GM19193 (cell line): ENCODE data around the gene CD200R1L.

Experiments
- POLR2A ChIP-seq: IDR thresholded peaks from 4 replicates; pipeline ENCODE4 v1.6.1; 2011; ENCODE audit not compliant: insufficient read depth, insufficient read length; ENCODE audit errors: extremely low read depth

CD200R1L gene

DNA sequence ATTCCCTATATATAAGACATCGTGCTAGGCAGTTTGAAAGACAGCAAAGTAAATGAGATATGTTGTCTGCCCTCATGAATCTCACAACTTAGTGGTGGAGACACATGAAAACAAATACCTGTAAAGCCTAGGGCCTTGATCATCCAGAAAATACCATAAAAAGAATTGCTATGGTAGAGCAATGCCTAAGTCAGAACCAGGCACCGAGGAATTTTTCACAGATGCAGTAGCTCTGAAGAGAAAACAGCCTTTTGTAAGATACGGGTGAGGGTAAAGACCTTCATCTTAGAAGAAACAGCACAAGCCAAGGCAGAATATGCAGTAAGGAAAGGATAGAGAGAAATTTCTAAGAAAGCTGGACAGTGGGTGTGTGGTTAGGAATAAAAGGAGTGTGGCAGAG is 36.1 kb downstream of the CD200R1L start:
- no peak for TF ChIP-seq POLR2A

DNA sequence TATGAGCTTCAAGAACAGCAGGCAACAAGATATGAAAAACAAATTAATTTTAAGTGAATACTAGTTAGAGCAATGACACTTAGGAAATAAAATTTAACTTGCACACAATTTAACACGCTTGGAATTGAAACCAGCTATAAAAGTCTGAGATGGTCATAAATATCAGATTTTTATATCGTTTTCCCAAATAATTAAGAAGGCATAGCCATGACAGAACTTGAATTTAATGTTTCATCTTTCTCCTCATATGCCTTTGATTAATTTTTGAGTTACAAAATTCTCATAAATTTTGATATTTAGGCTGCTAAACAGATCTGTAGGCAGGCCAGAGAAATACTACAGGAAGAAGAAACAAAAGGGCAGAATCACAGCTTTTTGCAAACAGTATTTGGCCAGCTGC is 38.5 kb downstream of the CD200R1L start:
- no peak for TF ChIP-seq POLR2A

- no peak for TF ChIP-seq POLR2A
These were observed 39.0 kb downstream of the CD200R1L start for GRCh38 chr3:112807685-112808084.

DNA sequence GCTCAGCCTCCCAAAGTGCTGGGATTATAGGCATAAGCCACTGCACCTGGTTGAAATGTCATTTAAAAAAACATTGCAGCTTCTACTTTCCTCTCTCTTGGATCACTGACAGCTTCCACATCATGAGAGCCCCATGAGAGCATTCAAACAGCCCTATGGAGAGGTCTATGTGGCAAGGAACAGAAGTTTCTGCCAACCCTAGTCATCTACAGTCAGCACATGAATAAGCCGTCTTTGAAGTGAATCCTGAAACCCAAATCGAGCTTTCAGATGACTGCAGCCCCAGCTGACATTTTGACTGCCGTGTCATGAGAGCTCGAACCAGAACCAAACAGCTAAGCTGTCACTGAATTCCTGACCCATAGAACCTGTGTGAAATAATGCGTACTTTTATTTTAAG is 39.8 kb downstream of the CD200R1L start:
- no peak for TF ChIP-seq POLR2A

DNA sequence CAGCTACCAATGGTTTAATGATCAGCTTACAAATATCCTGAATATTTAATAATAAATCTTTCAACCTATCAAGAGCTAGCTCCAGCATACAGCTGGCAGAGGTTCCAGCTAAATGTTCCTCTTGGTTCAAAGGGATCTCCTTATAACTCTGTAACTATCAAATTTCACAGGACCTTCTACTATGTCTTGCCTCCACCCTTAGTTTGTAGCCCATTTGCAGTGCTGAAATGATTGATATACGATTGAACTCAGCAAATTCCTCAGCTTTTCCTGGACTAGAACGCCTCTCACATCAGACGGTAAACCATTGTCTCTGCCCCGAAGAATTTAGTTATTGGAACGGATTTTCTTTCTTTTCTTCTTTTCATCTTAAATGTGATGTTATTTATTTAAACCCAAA is 41.5 kb downstream of the CD200R1L start:
- no peak for TF ChIP-seq POLR2A

- no peak for TF ChIP-seq POLR2A
These were observed 42.6 kb downstream of the CD200R1L start for GRCh38 chr3:112804021-112804420.

- TF ChIP-seq POLR2A = no peak
These were observed 43.2 kb downstream of the CD200R1L start for GRCh38 chr3:112803467-112803866.

- no peak for TF ChIP-seq POLR2A
These were observed 44.3 kb downstream of the CD200R1L start for GRCh38 chr3:112802338-112802737.

- TF ChIP-seq POLR2A = no peak
These were observed 46.7 kb downstream of the CD200R1L start for GRCh38 chr3:112799946-112800345.

GRCh38 chr3:112794622-112795172 is 52.0 kb downstream of the CD200R1L start:
- no peak for TF ChIP-seq POLR2A

DNA sequence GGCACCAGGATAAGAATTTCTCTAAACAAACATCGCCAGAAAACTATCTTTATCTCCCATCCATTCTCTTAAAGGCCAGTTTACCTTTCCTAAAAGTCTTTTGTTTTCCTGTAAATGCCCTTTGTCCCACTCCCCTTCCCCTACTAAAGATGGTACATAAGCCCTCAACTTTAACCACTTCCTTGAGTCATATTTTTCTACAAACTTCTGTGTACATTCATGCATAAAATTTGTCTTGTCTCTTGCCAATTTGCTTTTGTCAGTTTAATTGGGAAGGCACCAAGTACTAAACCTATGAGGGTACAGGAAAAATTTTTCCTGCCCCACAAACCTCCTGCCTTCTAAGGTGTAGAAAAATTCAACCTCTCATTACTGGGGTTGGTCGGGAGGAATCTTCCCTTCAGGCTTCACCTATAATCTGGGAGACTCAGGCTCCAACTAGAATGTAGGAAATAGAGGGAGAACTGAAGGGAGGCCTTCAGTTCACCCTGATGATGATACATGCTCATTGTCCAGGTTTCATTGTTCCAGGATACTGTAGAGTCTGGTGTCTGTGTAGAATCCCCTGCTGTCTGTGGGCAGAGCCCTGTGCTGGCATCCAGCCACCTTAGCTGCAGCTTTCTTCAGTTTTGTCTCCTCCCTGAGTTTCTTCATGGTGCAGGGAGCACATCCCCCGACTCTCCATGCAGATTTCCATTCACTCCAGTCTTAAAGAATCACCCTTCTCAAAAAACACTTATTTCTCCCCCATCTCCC is 53.2 kb downstream of the CD200R1L start:
- no peak for TF ChIP-seq POLR2A

DNA sequence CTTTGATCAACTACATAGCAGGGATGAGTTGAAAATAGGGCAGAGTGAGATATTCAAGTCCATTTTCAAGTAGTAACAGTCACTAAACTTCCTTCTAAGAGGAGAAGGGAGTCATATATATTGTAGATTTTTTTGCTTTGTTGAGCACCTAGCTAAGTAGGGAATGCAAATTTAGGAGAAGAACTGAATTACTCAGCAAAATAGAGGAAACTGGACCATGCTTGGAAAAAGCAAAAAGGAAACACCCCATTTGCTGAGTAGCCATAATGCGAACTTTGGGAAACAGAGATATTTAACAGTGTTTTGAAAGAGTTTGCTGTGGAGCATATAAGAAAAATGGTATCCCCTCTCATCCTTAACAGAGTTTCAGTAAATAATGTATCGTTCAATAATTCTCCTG is 54.9 kb downstream of the CD200R1L start:
- TF ChIP-seq POLR2A = no peak

GRCh38 chr3:112789787-112790186 is 56.9 kb downstream of the CD200R1L start:
- no peak for TF ChIP-seq POLR2A

GRCh38 chr3:112786881-112787579 is 59.6 kb downstream of the CD200R1L start:
- TF ChIP-seq POLR2A = no peak

DNA sequence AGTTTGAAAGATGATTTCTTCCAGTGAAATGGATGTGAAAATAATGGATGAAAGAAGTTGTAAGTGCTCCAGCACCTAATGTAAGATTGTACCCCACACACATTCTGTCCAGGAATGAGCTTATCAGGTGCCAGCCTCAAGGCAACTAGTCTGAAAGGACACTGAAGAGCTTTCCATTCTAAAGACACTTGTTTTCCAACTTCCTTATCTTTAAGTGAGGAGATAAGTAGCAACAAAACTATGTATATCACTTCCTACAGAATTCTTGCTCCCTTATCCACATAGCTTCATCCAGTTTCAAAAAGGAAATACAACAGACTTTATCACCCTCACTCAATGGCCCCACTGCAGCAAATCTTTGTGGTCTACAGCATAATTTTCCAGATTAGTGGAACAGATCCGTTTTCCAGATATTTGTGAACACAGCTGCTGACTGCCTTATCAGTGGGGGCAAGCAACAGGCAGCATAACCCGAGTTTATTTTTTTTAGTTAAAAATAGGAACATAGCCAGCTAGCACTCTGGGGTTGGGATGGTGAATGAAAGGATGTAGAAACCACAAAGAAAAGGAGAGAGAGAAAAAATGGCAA is 60.6 kb downstream of the CD200R1L start:
- TF ChIP-seq POLR2A = no peak

DNA sequence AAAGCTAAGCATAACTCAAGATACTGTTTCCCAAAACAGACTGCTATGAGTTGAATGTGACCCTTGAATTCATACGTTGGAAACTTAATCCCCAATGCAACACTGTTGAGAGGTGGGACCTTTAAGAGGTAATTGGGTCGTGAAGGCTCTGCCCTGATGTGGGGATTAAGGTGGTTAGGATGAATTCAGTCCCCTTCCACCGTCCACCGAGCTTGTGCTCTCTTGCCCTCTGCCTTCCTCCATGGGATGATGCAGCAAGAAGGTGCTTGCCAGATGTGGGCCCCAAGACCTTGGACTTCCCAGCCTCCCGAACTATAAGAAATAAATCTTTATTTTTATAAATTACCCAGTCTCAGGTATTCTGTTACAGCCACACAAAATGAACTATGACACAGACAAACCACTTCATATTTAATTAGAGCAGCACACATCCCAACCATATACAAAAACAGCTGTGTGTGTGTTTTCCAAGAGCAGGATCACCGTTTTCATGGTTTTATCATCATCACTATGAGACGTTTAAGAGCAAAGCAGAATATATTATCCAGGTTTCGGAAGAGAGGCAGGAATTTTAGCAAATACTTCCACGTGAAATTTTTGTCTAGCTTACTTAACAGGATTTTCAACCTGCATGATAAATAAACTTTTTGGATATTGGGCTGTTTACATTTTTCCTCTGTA is 61.2 kb downstream of the CD200R1L start:
- no peak for TF ChIP-seq POLR2A

DNA sequence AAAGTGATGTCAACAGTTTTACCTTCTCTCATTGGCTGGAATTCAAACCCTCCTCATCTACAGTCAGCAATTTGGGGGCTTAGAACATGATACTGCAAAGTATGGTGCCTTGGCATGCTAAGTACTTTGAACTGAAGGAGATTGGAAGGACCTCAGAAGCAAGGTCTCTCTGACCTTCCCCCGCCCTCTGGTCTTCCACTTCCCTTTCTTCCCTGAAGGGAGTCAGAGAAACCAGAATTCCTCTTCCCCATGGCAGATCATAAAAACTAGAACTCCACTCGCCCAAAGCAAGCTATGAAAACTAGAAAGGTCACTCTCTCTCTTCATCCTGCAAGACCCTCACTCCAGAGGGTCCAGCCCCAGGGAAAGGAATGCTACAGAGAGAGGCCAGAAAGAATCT is 64.2 kb downstream of the CD200R1L start:
- no peak for TF ChIP-seq POLR2A
